ENCODE data around the gene FAM168A.

Gene FAM168A

GRCh38 chr11:73468590-73469161 lies 129.2 kb downstream of the FAM168A start:
- Histone ChIP-seq H3K27me3 (ENCODE audit: control insufficient read depth, low read length) (no peaks in the 10 kb centered on the region), H3K9me2 (replicated peaks; ENCODE audit: control insufficient read depth, low read length) (no peaks in the 10 kb centered on the region), H3K4me1 (ENCODE audit: control insufficient read depth, low read length) (no peaks in the 10 kb centered on the region), H3K36me3 (ENCODE audit: control insufficient read depth, low read length) (0 out of 2 replicates have a peak, but pooled peaks cover 6% of the 10 kb centered on the region), H3K9me3 (ENCODE audit: control insufficient read depth, insufficient read depth, low read length) (no peaks in the 10 kb centered on the region), H4K20me1 (ENCODE audit: control insufficient read depth, insufficient read depth, low read depth, low read length) (no peaks in the 10 kb centered on the region), H3K79me2 (ENCODE audit: control insufficient read depth, low read length) (no peaks in the 10 kb centered on the region; the same call in 1 of the 2 replicates), H3K4me2 (ENCODE audit: low read length) (no peak overlapping the region), H3F3A (ENCODE audit: control insufficient read depth, insufficient read depth) (no peaks in the 10 kb centered on the region), H3K4me3 (ENCODE audit: low read length) (no peak overlapping the region), H3K27ac (ENCODE audit: low read depth, low read length) (no peak overlapping the region)
- TF ChIP-seq CTCF (IDR thresholded peaks at IDR 0.05; ENCODE audit: low read depth, low read length, poor library complexity, severe bottlenecking) (no peak), EZH2phosphoT487 (IDR thresholded peaks at IDR 0.05; ENCODE audit: borderline replicate concordance, low read length) (no peak)

- Histone ChIP-seq H3K79me2 (ENCODE audit: control insufficient read depth, low read length) (no peaks in the 10 kb centered on the region), H3K27ac (ENCODE audit: low read depth, low read length) (no peak overlapping the region), H3K9me3 (ENCODE audit: control insufficient read depth, insufficient read depth, low read length) (no peaks in the 10 kb centered on the region), H3K36me3 (ENCODE audit: control insufficient read depth, low read length) (0 out of 2 replicates have a peak, but pooled peaks cover 6% of the 10 kb centered on the region), H3F3A (ENCODE audit: control insufficient read depth, insufficient read depth) (no peaks in the 10 kb centered on the region), H3K9me2 (replicated peaks; ENCODE audit: control insufficient read depth, low read length) (no peaks in the 10 kb centered on the region), H3K4me1 (ENCODE audit: control insufficient read depth, low read length) (no peaks in the 10 kb centered on the region), H3K4me3 (ENCODE audit: low read length) (no peak overlapping the region), H3K4me2 (ENCODE audit: low read length) (no peak overlapping the region), H3K27me3 (ENCODE audit: control insufficient read depth, low read length) (no peaks in the 10 kb centered on the region), H4K20me1 (ENCODE audit: control insufficient read depth, insufficient read depth, low read depth, low read length) (no peaks in the 10 kb centered on the region)
- TF ChIP-seq EZH2phosphoT487 (IDR thresholded peaks at IDR 0.05; ENCODE audit: borderline replicate concordance, low read length) (no peak), CTCF (IDR thresholded peaks at IDR 0.05; ENCODE audit: low read depth, low read length, poor library complexity, severe bottlenecking) (no peak)
These were observed 130.4 kb downstream of the FAM168A start for GRCh38 chr11:73467505-73467904.

- H4K20me1 ChIP-seq (ENCODE audit: control insufficient read depth, insufficient read depth, low read depth, low read length) = no peaks in the 10 kb centered on the region
- H3K27me3 ChIP-seq (ENCODE audit: control insufficient read depth, low read length) = no peaks in the 10 kb centered on the region
- 0 out of 2 replicates have a peak, but pooled peaks cover 6% of the 10 kb centered on the region for H3K36me3 ChIP-seq (ENCODE audit: control insufficient read depth, low read length)
- TF ChIP-seq EZH2phosphoT487 (IDR thresholded peaks at IDR 0.05; ENCODE audit: borderline replicate concordance, low read length) (no peak), CTCF (IDR thresholded peaks at IDR 0.05; ENCODE audit: low read depth, low read length, poor library complexity, severe bottlenecking) (no peak)
- no peak overlapping the region for H3K4me2 ChIP-seq (ENCODE audit: low read length)
- H3K79me2 ChIP-seq (ENCODE audit: control insufficient read depth, low read length) = no peaks in the 10 kb centered on the region
- peaks cover 6% of the 10 kb centered on the region; the same call in 1 of the 2 replicates for H3K4me1 ChIP-seq (ENCODE audit: control insufficient read depth, low read length)
- no peak overlapping the region for H3K4me3 ChIP-seq (ENCODE audit: low read length)
- no peaks in the 10 kb centered on the region for H3K9me3 ChIP-seq (ENCODE audit: control insufficient read depth, insufficient read depth, low read length)
- H3K9me2 ChIP-seq (replicated peaks; ENCODE audit: control insufficient read depth, low read length) = no peaks in the 10 kb centered on the region
- no peak overlapping the region for H3K27ac ChIP-seq (ENCODE audit: low read depth, low read length)
- no peaks in the 10 kb centered on the region for H3F3A ChIP-seq (ENCODE audit: control insufficient read depth, insufficient read depth)
These were observed 131.3 kb downstream of the FAM168A start for GRCh38 chr11:73466643-73467042.

Data from DOHH2 (cell line).